Measurements from ENCODE around the gene RXRG. TPM values are rescaled to one million over a fixed set of nuclear protein-coding genes. Genes with fewer than 3 reads are reported as not detected.

The RXRG gene
- polyA plus RNA-seq, 1 donor from 2014 or later = 0.78 TPM

DNA sequence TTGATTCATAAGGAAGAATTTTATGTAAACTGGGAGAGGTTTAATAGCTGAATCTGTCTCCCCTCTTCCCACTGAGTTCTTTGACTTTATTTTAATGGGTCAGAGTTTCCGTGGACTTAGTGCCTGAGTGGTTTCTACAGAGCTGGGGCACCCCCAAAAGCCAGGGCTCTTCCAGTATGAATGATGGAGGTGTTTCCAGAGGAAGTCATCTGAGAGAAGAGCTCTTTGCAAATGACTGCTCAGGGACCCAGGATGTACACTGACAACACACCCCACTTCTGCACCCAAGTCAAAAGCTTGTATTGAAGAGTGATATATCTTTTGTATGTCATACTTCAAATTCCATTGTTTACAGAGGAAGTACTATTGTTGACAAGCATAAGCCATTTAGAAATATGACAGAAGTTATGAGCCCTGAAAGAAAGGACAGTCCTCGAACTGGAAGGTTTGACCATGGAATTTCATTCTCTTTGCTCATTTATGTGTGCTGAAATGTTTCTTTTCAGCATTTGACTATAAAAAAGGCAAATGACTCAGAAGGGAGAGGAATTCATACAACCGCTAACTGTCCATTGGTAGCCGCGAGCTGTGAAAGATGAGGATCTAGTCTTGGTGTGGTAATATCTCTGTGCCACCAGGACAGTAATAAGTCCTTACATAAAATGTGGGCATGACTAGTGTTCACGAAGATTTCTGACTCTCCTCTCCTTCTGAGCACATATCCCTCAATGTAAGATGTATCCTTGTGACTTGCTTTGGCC is 63.0 kb downstream of the RXRG start:
- Histone ChIP-seq H3K9me3 (ENCODE audit: low read length) (no peaks in the 10 kb centered on the region), H3K27ac (ENCODE audit: low read length) (no peak overlapping the region), H3K4me3 (ENCODE audit: low read length) (no peak overlapping the region), H3K36me3 (ENCODE audit: insufficient read depth, low read length) (no peaks in the 10 kb centered on the region), H3K27me3 (ENCODE audit: insufficient read depth, low read depth, low read length) (peaks cover 2% of the 10 kb centered on the region), H3K9me2 (ENCODE audit: insufficient read depth, low read length) (no peaks in the 10 kb centered on the region), H3K79me2 (replicated peaks; ENCODE audit: insufficient read depth, low read length) (no peaks in the 10 kb centered on the region), H3F3A (ENCODE audit: insufficient read depth, low read length, poor library complexity, severe bottlenecking) (no peaks in the 10 kb centered on the region), H3K4me2 (ENCODE audit: low read length) (no peak overlapping the region), H3K9ac (ENCODE audit: low read length) (no peak overlapping the region), H4K20me1 (ENCODE audit: insufficient read depth) (no peaks in the 10 kb centered on the region), H2AFZ (ENCODE audit: low read depth, low read length) (no peak overlapping the region)
- TF ChIP-seq TAF1 (IDR thresholded peaks at IDR 0.05; ENCODE audit: low read depth) = no peak
- no peak for TF ChIP-seq EP300 (conservative IDR thresholded peaks at IDR 0.05; ENCODE audit: poor library complexity, severe bottlenecking)
- TF ChIP-seq, protein P1, sequence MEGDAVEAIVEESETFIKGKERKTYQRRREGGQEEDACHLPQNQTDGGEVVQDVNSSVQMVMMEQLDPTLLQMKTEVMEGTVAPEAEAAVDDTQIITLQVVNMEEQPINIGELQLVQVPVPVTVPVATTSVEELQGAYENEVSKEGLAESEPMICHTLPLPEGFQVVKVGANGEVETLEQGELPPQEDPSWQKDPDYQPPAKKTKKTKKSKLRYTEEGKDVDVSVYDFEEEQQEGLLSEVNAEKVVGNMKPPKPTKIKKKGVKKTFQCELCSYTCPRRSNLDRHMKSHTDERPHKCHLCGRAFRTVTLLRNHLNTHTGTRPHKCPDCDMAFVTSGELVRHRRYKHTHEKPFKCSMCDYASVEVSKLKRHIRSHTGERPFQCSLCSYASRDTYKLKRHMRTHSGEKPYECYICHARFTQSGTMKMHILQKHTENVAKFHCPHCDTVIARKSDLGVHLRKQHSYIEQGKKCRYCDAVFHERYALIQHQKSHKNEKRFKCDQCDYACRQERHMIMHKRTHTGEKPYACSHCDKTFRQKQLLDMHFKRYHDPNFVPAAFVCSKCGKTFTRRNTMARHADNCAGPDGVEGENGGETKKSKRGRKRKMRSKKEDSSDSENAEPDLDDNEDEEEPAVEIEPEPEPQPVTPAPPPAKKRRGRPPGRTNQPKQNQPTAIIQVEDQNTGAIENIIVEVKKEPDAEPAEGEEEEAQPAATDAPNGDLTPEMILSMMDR (IDR thresholded peaks at IDR 0.05; ENCODE audit: poor library complexity, severe bottlenecking) = no peak

DNA sequence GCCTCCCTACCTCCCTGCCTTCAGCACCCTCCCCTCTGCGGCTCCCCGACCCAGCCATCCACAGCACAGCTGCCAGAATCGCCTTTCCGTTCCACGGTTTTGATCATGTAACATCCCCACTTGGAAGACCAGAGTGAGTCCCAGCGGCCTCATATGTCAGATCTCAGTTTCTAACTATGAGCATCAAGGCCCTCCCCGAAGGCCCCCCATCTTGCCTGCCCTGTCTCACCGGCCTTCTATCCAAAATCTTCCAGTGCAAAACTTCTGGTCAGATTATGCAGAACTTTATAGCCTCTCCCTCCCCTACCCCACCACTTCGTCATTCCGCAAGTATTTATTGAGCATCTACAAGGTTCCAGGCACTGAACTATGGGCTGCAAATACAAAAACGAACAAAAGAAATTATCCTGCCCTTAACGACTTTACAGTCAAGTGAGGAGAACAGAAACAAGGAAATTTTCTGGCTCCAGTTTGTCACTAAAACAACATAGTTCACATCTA is 68.1 kb downstream of the RXRG start:
- Histone ChIP-seq H3K9me2 (ENCODE audit: insufficient read depth, low read length) (no peaks in the 10 kb centered on the region), H3F3A (ENCODE audit: insufficient read depth, low read length, poor library complexity, severe bottlenecking) (no peaks in the 10 kb centered on the region), H3K27ac (ENCODE audit: low read length) (no peak overlapping the region), H3K9me3 (ENCODE audit: low read length) (no peaks in the 10 kb centered on the region), H3K79me2 (replicated peaks; ENCODE audit: insufficient read depth, low read length) (no peaks in the 10 kb centered on the region), H3K4me3 (ENCODE audit: low read length) (peak overlapping the region; percentile 28), H3K4me2 (ENCODE audit: low read length) (no peak overlapping the region), H3K36me3 (ENCODE audit: insufficient read depth, low read length) (no peaks in the 10 kb centered on the region), H2AFZ (ENCODE audit: low read depth, low read length) (no peak overlapping the region), H4K20me1 (ENCODE audit: insufficient read depth) (no peaks in the 10 kb centered on the region), H3K27me3 (ENCODE audit: insufficient read depth, low read depth, low read length) (peaks cover 26% of the 10 kb centered on the region), H3K9ac (ENCODE audit: low read length) (no peak overlapping the region)
- TF ChIP-seq RAD21 (conservative IDR thresholded peaks at IDR 0.05) (no peak), SMC3 (conservative IDR thresholded peaks at IDR 0.05; ENCODE audit: poor library complexity) (no peak), EZH2 (IDR thresholded peaks at IDR 0.05; ENCODE audit: borderline replicate concordance, insufficient read depth, low read length, poor library complexity, severe bottlenecking) (no peak), MXI1 (conservative IDR thresholded peaks at IDR 0.05; ENCODE audit: poor library complexity, severe bottlenecking) (no peak), TAF1 (IDR thresholded peaks at IDR 0.05; ENCODE audit: low read depth) (no peak), EP300 (conservative IDR thresholded peaks at IDR 0.05; ENCODE audit: poor library complexity, severe bottlenecking) (no peak), POLR2AphosphoS5 (IDR thresholded peaks at IDR 0.05) (no peak)
- TF ChIP-seq, protein P2, sequence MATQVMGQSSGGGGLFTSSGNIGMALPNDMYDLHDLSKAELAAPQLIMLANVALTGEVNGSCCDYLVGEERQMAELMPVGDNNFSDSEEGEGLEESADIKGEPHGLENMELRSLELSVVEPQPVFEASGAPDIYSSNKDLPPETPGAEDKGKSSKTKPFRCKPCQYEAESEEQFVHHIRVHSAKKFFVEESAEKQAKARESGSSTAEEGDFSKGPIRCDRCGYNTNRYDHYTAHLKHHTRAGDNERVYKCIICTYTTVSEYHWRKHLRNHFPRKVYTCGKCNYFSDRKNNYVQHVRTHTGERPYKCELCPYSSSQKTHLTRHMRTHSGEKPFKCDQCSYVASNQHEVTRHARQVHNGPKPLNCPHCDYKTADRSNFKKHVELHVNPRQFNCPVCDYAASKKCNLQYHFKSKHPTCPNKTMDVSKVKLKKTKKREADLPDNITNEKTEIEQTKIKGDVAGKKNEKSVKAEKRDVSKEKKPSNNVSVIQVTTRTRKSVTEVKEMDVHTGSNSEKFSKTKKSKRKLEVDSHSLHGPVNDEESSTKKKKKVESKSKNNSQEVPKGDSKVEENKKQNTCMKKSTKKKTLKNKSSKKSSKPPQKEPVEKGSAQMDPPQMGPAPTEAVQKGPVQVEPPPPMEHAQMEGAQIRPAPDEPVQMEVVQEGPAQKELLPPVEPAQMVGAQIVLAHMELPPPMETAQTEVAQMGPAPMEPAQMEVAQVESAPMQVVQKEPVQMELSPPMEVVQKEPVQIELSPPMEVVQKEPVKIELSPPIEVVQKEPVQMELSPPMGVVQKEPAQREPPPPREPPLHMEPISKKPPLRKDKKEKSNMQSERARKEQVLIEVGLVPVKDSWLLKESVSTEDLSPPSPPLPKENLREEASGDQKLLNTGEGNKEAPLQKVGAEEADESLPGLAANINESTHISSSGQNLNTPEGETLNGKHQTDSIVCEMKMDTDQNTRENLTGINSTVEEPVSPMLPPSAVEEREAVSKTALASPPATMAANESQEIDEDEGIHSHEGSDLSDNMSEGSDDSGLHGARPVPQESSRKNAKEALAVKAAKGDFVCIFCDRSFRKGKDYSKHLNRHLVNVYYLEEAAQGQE (IDR thresholded peaks at IDR 0.05; ENCODE audit: borderline replicate concordance) = no peak
- TF ChIP-seq, protein P1 (IDR thresholded peaks at IDR 0.05; ENCODE audit: poor library complexity, severe bottlenecking) = no peak
